ENCODE results near the gene PEX19.

The PEX19 gene, protein sequence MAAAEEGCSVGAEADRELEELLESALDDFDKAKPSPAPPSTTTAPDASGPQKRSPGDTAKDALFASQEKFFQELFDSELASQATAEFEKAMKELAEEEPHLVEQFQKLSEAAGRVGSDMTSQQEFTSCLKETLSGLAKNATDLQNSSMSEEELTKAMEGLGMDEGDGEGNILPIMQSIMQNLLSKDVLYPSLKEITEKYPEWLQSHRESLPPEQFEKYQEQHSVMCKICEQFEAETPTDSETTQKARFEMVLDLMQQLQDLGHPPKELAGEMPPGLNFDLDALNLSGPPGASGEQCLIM

DNA sequence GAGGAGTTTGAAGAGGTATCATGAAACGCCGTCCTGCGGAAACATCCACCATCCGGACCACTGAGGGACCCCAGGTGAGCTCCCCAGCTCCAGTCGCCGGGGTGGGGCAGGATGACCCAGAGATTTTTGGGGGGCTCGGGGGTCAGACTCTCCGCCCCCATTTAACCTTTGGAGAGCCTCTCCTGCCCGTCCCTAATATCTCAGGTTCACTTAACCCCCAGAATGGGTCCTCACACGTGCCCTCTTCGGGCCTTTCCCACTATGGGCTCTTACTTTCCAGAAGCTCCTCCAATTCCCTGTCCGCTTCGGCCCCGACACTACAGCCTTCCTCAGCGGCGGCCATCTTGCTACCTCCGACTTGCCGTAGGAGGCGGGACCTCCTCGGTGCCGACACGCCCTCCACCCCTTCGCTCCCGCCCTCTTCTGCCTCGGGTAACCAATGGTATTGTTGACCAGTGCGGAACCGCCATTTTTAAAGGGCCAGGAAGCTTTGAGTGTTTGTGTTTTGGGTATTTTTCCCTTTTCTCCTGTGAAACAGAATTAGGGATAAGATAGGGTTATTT is at the start of gene PEX19:
PEX19 (minus strand) TSS at position 352 of the 563 bp plus-strand sequence; CDS start at position 343, 9 bp downstream.
- peak within 1 kb of the TSS; percentile 90 to 97 (median 95) for H3K9ac ChIP-seq
- peak within 1 kb of the TSS; percentile 81 to 94 (median 89) for H3K27ac ChIP-seq
- peaks cover 46 to 57% (median 54%) of the 10 kb centered on the region in 11 experiments for H3K36me3 ChIP-seq
- H3K4me3 ChIP-seq: peak within 1 kb of the TSS; percentile 81 to 96 (median 90)
- no peaks in the 10 kb centered on the region for H3K9me3 ChIP-seq (replicated peaks in 1 of 11)
- H3K27me3 ChIP-seq: no peaks in the 10 kb centered on the region
- peaks cover 0 to 2% (median 0%) of the 10 kb centered on the region in 11 experiments; a peak in 1 of 22 replicates for H4K20me1 ChIP-seq
- peaks cover 12 to 23% (median 20%) of the 10 kb centered on the region in 10 experiments for H3K4me1 ChIP-seq
- H3K4me2 ChIP-seq: peak within 1 kb of the TSS; percentile 82 to 98 (median 92)
- no peak for TF ChIP-seq Cebpa-rat (IDR thresholded peaks at IDR 0.05)

DNA sequence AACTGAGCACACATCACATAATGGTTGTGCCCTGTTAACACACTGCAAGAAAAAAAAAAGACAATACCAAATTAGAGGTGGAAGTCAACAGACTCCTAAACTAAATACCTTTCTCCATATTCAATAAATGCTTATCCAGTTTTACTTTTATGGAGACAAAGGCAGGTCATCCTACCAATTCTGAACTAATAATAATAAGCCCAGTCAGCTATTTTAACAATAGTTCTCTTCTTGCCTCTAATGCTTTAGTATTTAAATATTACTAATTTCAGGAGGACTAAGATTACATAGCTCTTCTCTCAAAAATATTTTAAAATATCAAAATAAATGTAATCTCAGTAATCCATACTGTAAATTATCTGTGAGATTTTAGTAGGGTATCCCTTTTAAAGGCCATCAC is 47.6 kb upstream of the PEX19 start:
- H4K20me1 ChIP-seq: peaks cover 0 to 94% (median 36%) of the 10 kb centered on the region in 11 experiments; a peak in 12 of 22 replicates
- peaks cover 0 to 23% (median 0%) of the 10 kb centered on the region in 10 experiments; a peak in 2 of 20 replicates for H3K4me1 ChIP-seq
- H3K4me2 ChIP-seq: no peak overlapping the region
- no peak overlapping the region for H3K27ac ChIP-seq
- H3K9ac ChIP-seq: no peak overlapping the region
- peaks cover 98 to 100% (median 99%) of the 10 kb centered on the region in 11 experiments for H3K36me3 ChIP-seq
- H3K27me3 ChIP-seq: no peaks in the 10 kb centered on the region
- no peak overlapping the region for H3K4me3 ChIP-seq
- no peaks in the 10 kb centered on the region for H3K9me3 ChIP-seq (replicated peaks in 1 of 11)
- TF ChIP-seq Cebpa-rat (IDR thresholded peaks at IDR 0.05): no peak

DNA sequence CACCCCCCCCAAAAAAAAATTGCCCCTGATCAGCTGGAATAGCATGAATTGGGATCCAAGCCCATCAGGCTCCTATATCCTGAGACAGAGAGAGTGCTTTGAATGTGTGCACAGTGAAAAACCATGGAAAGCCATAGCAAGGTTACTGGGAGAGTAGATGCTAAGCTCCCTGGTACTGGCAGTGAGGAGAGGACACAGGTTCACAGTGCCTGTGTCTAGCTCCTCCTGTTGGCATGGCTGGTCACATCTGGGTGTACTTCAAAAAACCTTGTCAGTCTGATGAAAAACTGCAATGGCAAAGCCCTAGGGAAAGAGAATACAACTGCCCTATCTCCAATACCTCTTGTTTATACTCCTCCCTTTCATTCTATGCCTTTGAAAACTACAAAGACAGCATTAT is 45.2 kb upstream of the PEX19 start:
- no peak overlapping the region for H3K9ac ChIP-seq

DNA sequence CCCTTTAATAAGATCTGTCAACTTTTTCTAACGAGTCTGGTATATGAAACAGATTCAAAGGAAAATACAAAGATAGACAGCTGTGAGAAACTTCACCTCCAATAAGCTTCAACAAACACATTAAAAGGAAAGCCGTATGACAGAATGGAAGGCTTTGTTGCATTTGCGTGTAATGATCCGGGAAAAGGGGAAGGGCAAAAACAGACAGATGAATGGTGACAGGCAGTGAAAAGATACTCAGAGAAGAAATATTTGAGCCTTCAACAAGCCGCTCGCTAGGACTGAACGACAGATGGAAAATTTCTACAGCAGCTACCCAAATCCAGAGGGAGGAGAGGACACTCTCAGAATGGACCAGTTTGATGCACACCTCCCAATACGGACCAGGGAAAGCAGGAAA is 43.3 kb upstream of the PEX19 start:
- TF ChIP-seq Cebpa-rat (IDR thresholded peaks at IDR 0.05): no peak
- H3K27ac ChIP-seq: no peak overlapping the region
- no peaks in the 10 kb centered on the region for H3K9me3 ChIP-seq (replicated peaks in 1 of 11)
- H3K9ac ChIP-seq: no peak overlapping the region
- no peaks in the 10 kb centered on the region for H3K27me3 ChIP-seq
- peaks cover 0 to 18% (median 0%) of the 10 kb centered on the region in 10 experiments; a peak in 2 of 20 replicates for H3K4me1 ChIP-seq
- no peak overlapping the region for H3K4me2 ChIP-seq
- H3K36me3 ChIP-seq: peaks cover 98 to 100% (median 100%) of the 10 kb centered on the region in 11 experiments
- no peak overlapping the region for H3K4me3 ChIP-seq
- peaks cover 0 to 83% (median 20%) of the 10 kb centered on the region in 11 experiments; a peak in 12 of 22 replicates for H4K20me1 ChIP-seq

More for the DNA sequence above, 45.2 kb upstream of the PEX19 start:
- Histone ChIP-seq H3K27ac (no peak overlapping the region), H3K4me3 (no peak overlapping the region), H3K4me2 (no peak overlapping the region), H3K4me1 (peaks cover 0 to 23% (median 0%) of the 10 kb centered on the region in 10 experiments; a peak in 2 of 20 replicates), H4K20me1 (peaks cover 0 to 95% (median 23%) of the 10 kb centered on the region in 11 experiments; a peak in 12 of 22 replicates), H3K27me3 (no peaks in the 10 kb centered on the region), H3K36me3 (peaks cover 98 to 100% (median 100%) of the 10 kb centered on the region in 11 experiments), H3K9me3 (replicated peaks in 1 of 11) (no peaks in the 10 kb centered on the region)
- TF ChIP-seq Cebpa-rat (IDR thresholded peaks at IDR 0.05): no peak

DNA sequence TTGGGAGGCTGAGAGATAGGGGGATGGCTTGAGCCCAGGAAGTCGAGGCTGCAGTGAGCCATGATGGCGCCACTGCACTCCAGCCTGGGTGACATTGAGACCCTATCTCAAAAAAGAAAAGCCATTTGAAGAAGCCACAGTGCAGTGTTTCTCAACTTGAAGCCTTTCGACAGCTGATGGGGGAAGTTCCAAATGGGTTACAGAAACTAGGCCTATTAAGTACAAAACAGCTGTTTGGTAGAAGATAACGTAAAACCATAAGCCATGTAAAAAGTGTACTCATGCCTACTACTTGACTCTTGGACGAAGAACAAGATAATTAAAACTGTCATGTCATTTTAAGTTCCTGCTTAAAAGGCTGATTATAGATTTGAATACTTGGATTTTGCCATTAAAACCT is 41.5 kb upstream of the PEX19 start:
- Histone ChIP-seq H4K20me1 (peaks cover 0 to 87% (median 33%) of the 10 kb centered on the region in 11 experiments; a peak in 14 of 22 replicates), H3K27me3 (no peaks in the 10 kb centered on the region), H3K4me3 (no peak overlapping the region), H3K27ac (no peak overlapping the region), H3K36me3 (peaks cover 99 to 100% (median 100%) of the 10 kb centered on the region in 11 experiments), H3K4me2 (no peak overlapping the region), H3K9me3 (replicated peaks in 1 of 11) (no peaks in the 10 kb centered on the region), H3K9ac (no peak overlapping the region), H3K4me1 (peaks cover 0 to 30% (median 0%) of the 10 kb centered on the region in 10 experiments; a peak in 2 of 20 replicates)
- no peak for TF ChIP-seq Cebpa-rat (IDR thresholded peaks at IDR 0.05)

DNA sequence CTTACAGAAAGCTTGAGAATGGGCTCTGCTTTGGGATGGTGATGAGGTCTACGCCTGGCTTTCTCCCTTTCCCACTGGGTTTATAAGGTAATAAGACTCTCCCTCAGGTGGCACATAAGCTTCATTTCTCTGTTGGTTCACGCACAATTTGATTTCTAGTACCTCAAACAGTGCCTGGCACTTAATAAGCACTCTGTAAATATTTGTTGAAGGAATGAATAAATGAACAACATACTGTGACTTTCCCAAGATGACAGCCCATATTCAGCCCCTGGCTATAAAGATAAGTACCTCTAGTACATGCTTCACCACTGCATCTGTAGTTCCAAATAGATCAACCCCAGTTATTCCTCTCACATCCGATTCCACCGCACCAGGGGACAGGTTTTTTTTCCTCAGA is 40.3 kb upstream of the PEX19 start:
- no peaks in the 10 kb centered on the region for H3K27me3 ChIP-seq
- H3K9me3 ChIP-seq (replicated peaks in 1 of 11): no peaks in the 10 kb centered on the region
- no peak overlapping the region for H3K27ac ChIP-seq
- H3K4me2 ChIP-seq: no peak overlapping the region
- H3K36me3 ChIP-seq: peaks cover 99 to 100% (median 100%) of the 10 kb centered on the region in 11 experiments
- peaks cover 0 to 87% (median 35%) of the 10 kb centered on the region in 11 experiments; a peak in 16 of 22 replicates for H4K20me1 ChIP-seq
- peaks cover 0 to 30% (median 0%) of the 10 kb centered on the region in 10 experiments; a peak in 2 of 20 replicates for H3K4me1 ChIP-seq
- H3K9ac ChIP-seq: no peak overlapping the region
- no peak for TF ChIP-seq Cebpa-rat (IDR thresholded peaks at IDR 0.05)
- no peak overlapping the region for H3K4me3 ChIP-seq

DNA sequence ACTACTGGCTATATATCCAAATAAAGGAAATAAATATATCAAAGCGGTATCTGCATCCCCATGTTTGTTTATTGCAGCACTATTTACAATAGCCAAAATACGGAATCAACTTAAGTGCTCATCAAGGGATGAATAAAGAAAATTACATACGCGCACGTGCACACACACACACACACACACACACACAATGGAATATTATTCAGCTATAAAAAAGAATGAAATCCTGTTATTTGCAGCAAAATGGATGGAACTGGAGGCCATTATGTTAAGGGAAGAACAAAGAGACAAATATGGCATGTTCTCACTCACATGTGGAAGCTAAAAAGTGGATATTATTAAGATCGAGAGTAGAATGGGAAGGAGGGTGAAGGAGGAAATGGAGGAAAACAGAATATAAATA is 37.9 kb upstream of the PEX19 start:
- Histone ChIP-seq H3K36me3 (peaks cover 94 to 100% (median 98%) of the 10 kb centered on the region in 11 experiments), H4K20me1 (peaks cover 0 to 84% (median 24%) of the 10 kb centered on the region in 11 experiments; a peak in 15 of 22 replicates), H3K27ac (no peak overlapping the region), H3K27me3 (no peaks in the 10 kb centered on the region), H3K4me3 (no peak overlapping the region), H3K4me2 (no peak overlapping the region), H3K4me1 (peaks cover 0 to 15% (median 0%) of the 10 kb centered on the region in 10 experiments; a peak in 2 of 20 replicates), H3K9me3 (replicated peaks in 1 of 11) (peaks cover 0 to 12% (median 8%) of the 10 kb centered on the region in 11 experiments; a peak in 19 of 22 replicates), H3K9ac (no peak overlapping the region)
- TF ChIP-seq Cebpa-rat (IDR thresholded peaks at IDR 0.05): no peak

DNA sequence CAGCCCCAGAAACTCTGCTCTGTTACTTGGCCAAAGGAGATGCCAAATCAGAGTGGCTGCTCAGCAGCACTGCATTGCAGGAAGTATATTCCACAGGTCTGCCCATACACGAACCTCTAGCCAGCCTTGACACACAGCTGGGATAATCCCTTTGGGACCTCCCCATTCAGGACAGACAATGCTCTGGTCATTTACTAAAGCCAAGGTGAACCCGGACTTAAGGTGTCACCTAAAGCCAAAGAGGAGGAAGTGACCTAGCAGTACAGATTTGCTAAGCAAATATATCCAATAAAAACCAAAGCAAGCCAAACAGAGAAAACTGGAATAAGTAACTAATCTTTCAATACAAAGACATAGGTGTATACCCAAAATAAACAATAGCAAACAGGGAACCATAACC is 30.4 kb upstream of the PEX19 start:
- Histone ChIP-seq H3K36me3 (peaks cover 94 to 100% (median 99%) of the 10 kb centered on the region in 11 experiments), H3K9ac (no peak overlapping the region), H3K4me3 (no peak overlapping the region), H4K20me1 (peaks cover 0 to 86% (median 21%) of the 10 kb centered on the region in 11 experiments; a peak in 13 of 22 replicates), H3K4me1 (no peaks in the 10 kb centered on the region), H3K27ac (no peak overlapping the region; a peak in 1 of 22 replicates), H3K9me3 (replicated peaks in 1 of 11) (peaks cover 9 to 27% (median 23%) of the 10 kb centered on the region in 11 experiments), H3K4me2 (no peak overlapping the region), H3K27me3 (no peaks in the 10 kb centered on the region)
- no peak for TF ChIP-seq Cebpa-rat (IDR thresholded peaks at IDR 0.05)

DNA sequence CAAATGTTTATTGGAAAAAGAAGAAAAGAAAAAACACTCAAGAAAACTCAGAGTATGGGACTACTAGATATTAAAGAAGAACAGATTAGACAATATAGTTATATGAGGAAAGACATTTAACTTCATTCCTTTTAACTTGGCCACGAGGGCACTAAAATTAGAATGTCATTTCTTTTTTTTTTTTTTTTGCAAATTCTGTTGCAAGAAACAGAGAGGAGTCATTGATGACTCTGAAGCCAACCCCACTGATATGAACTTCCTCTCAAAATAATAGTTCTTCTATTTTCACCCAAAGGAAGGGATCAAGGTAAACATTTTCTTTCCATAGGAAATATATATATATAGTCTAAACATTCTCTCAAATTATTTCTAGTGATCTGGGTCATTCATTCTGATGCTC is 24.6 kb upstream of the PEX19 start:
- H3K9ac ChIP-seq: no peak overlapping the region
- H3K36me3 ChIP-seq: peaks cover 99 to 100% (median 100%) of the 10 kb centered on the region in 11 experiments
- no peak overlapping the region for H3K4me2 ChIP-seq
- H3K27ac ChIP-seq: no peak overlapping the region
- no peak for TF ChIP-seq Cebpa-rat (IDR thresholded peaks at IDR 0.05)
- H3K9me3 ChIP-seq (replicated peaks in 1 of 11): no peaks in the 10 kb centered on the region
- no peaks in the 10 kb centered on the region for H3K27me3 ChIP-seq
- H3K4me3 ChIP-seq: no peak overlapping the region
- peaks cover 0 to 69% (median 5%) of the 10 kb centered on the region in 11 experiments; a peak in 9 of 22 replicates for H4K20me1 ChIP-seq
- peaks cover 0 to 26% (median 20%) of the 10 kb centered on the region in 10 experiments; a peak in 13 of 20 replicates for H3K4me1 ChIP-seq

Measured in BLaER1 treated with 17β-estradiol and CSF1 and Interleukin-3, amounts not matched to agents 10 nM and 100 nM (cell line).